Spleen (tissue), 11 donors: Measurements from ENCODE around the gene STON2. TPM values are rescaled to one million over a fixed set of nuclear protein-coding genes. Genes with fewer than 3 reads are reported as not detected.

Experiments used
- DNase-seq: peaks from one replicate; pipeline ENCODE4 v3.0.0-alpha.2; 2020
- H3K27ac ChIP-seq, 8 donors: fragments of 200-600 bp; sonication (generic) in 7 of 8; 1 replicate in 4 of 8; 2 replicates in 4 of 8; pipeline versions ENCODE4 v1.5.0 to v1.8.0; 2016 to 2021; ENCODE audit warnings: inconsistent platforms in 4 of 8, mild to moderate bottlenecking in 4 of 8, moderate library complexity in 1 of 8
- H3K27me3 ChIP-seq, 7 donors: fragments of 200-600 bp; sonication (generic) in 6 of 7; replicated peaks in 1 of 7; 1 replicate in 4 of 7; 2 replicates in 3 of 7; pipeline versions ENCODE4 v1.5.0 to v1.8.0; 2016 to 2021; ENCODE audit warnings: inconsistent platforms in 3 of 7, mild to moderate bottlenecking in 1 of 7
- H3K36me3 ChIP-seq, 6 donors: fragments of 200-600 bp; sonication (generic) in 5 of 6; 1 replicate in 4 of 6; 2 replicates in 2 of 6; pipeline versions ENCODE4 v1.5.0 to v1.8.0; 2016 to 2021; ENCODE audit warnings: inconsistent platforms in 2 of 6
- H3K4me1 ChIP-seq, 6 donors: fragments of 200-600 bp; sonication (generic) in 5 of 6; 1 replicate in 3 of 6; 2 replicates in 3 of 6; pipeline versions ENCODE4 v1.5.0 to v1.8.0; 2016 to 2021; ENCODE audit warnings: inconsistent platforms in 3 of 6
- H3K4me3 ChIP-seq, 8 donors: fragments of 200-600 bp; sonication (generic) in 7 of 8; 1 replicate in 4 of 8; 2 replicates in 4 of 8; pipeline versions ENCODE4 v1.5.0 to v1.8.0; 2016 to 2021; ENCODE audit warnings: inconsistent platforms in 4 of 8, mild to moderate bottlenecking in 4 of 8, moderate library complexity in 2 of 8
- H3K9me3 ChIP-seq, 8 donors: fragments of 200-600 bp; sonication (generic) in 7 of 8; 1 replicate in 4 of 8; 2 replicates in 4 of 8; pipeline versions ENCODE4 v1.5.0 to v1.8.0; 2016 to 2021; ENCODE audit warnings: inconsistent platforms in 4 of 8
- CTCF ChIP-seq, 11 experiments: fragments of 200-600 bp in 7 of 11; fragments of 450-650 bp in 4 of 11; sonication (generic) in 4 of 11; IDR thresholded peaks in 8 of 11; conservative IDR thresholded peaks in 3 of 11; 1 replicate in 7 of 11; 2 replicates in 4 of 11; pipeline versions ENCODE4 v1.4.0 to v1.8.0; 2016 to 2021; ENCODE audit warnings: antibody characterized with exemption in 11 of 11, inconsistent platforms in 4 of 11, mild to moderate bottlenecking in 1 of 11
- POLR2A ChIP-seq, 3 donors: fragments of 450-650 bp; IDR thresholded peaks; one replicate each; pipeline ENCODE4 v1.5.1; 2017; ENCODE audit warnings: antibody characterized with exemption in 3 of 3, mild to moderate bottlenecking in 1 of 3
- POLR2AphosphoS5 ChIP-seq, 3 donors: sonication (generic); formaldehyde crosslinking; IDR thresholded peaks; one replicate each; pipeline ENCODE4 v1.5.1; 2017; ENCODE audit warnings: antibody characterized with exemption in 3 of 3
- WGBS, 5 donors: extraction: QIAGEN DNeasy Blood & Tissue Kit in 3 of 5; methylation state at CpG; one replicate each; pipeline versions ENCODE4 v1.1.5 to v1.1.7; 2013 to 2018; 5-methylcytosine and 5-hydroxymethylcytosine counted together
- intact Hi-C: fragments of 100-400 bp; cut with DNase I; formaldehyde crosslinking; loops from one replicate; pipeline ENCODE4 v1.15.0; 2023; ENCODE audit warnings: low total_unique reads
- polyA plus RNA-seq, 3 donors: library from polyadenylated mRNA; stranded (reverse); fragments of 200-250 nt; gene quantifications; one replicate each; pipeline ENCODE4 v1.2.1, GENCODE V29; 2013
- total RNA-seq, 7 donors: library from RNA; depleted of rRNA in 3 of 7; stranded (reverse); fragments of >200 nt in 3 of 7; fragmentation: NEBNext Ultra II Directional in 4 of 7; extraction: Animal tissue kit (Norgen Biotek cat#: 25700) in 4 of 7; gene quantifications; one replicate each; pipeline versions ENCODE4 v1.1.0 to v1.2.1, GENCODE V29; 2016 to 2021
- donor health status: healthy with polysubstance abuse.
- donor health status: DM: no; HTN: no; CAD: no; lungs with moderate emphysema.
- donor health status: DM: no; HTN: no; CAD: no.
- donor health status: Bipolar disorder and iron deficiency.
- donor health status: healthy.
- donor health status: DM: no; HTN: no; CAD: no.
- donor health status: DM: yes; HTN: yes; CAD: no.

The STON2 gene
- total and polyA plus RNA-seq, 10 donors, result 3.5 to 236 (median 167) TPM

- TF ChIP-seq POLR2A (IDR thresholded peaks at IDR 0.05), result no peak
- 52 to 81% (median 61%) methylated on average over 7 of the region's 7 CpGs for WGBS, 5 donors
Measured at GRCh38 chr14:81416981-81417380, 16.9 kb upstream of the STON2 start.

DNA sequence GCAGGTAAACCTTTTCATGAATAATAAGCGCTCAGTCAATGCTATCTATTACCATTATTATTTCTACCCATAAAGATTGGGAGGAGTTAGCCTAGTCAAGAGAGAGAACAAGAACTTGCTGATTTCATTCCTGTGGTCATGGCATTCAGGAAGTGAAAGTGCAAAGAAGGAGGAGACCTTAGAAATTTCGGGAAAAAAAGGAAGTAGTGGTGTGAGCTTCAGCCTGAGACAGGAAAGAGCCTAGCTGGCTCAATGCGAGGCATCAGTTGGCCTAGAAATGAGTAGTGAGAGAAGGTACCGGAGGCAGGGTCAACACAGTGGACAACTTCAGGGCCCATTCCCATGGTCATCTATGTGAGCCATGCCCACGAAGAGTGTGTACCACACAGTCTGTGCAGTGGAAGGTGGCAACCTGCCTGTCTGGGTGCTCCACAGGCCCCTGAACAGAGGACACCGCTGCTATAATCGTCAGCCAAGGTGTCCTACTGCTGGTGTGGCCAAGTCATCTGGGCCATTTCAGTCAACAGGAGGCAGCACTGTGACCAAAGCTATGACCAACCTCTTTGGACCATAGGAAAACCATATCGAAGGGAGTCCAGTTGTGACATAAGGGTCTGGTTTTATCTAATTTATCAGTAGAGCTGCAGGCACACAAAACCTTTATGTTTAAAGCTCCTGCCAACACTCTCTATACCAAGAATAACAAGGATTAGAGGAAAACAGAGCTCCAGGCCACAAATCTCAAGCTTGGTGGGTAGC, 16.2 kb upstream of the STON2 start:
- 43 to 54% (median 47%) methylated on average over 7 to 8 of the region's 8 CpGs for WGBS, 5 donors
- intact Hi-C loops, result no loop called here

More at GRCh38 chr14:81416981-81417380, 16.9 kb upstream of the STON2 start:
- Histone ChIP-seq H3K27ac (peak overlapping the region; percentile 51 to 84 (median 63)), H3K27me3 (no peaks in the 10 kb centered on the region), H3K9me3 (peaks cover 0 to 9% (median 0%) of the 10 kb centered on the region in 8 donors), H3K4me1 (peaks cover 3 to 38% (median 20%) of the 10 kb centered on the region in 6 donors), H3K36me3 (no peaks in the 10 kb centered on the region), H3K4me3 (no peak overlapping the region)
- DNase-seq, result no peak
- intact Hi-C loops, result no loop called here

GRCh38 chr14:81415781-81416180, 15.7 kb upstream of the STON2 start:
- peak overlapping the region in 7 of 8 donors; percentile 51 to 84 (median 64) for H3K27ac ChIP-seq
- DNase-seq, result no peak
- H3K4me1 ChIP-seq, result peaks cover 3 to 31% (median 20%) of the 10 kb centered on the region in 6 donors
- intact Hi-C loops, result no loop called here
- WGBS, 5 donors, result 46 to 67% (median 52%) methylated on average over 4 of the region's 4 CpGs
- peaks cover 0 to 9% (median 0%) of the 10 kb centered on the region in 8 donors for H3K9me3 ChIP-seq
- no peaks in the 10 kb centered on the region for H3K27me3 ChIP-seq
- TF ChIP-seq CTCF (IDR thresholded peaks at IDR 0.05 in 8 of 11, conservative IDR thresholded peaks at IDR 0.05 in 3 of 11) (no peak), POLR2A (IDR thresholded peaks at IDR 0.05) (no peak), POLR2AphosphoS5 (IDR thresholded peaks at IDR 0.05) (no peak)
- peak overlapping the region in 1 of 8 donors; percentile 5 for H3K4me3 ChIP-seq
- H3K36me3 ChIP-seq, result no peaks in the 10 kb centered on the region

More for the DNA sequence above, 16.2 kb upstream of the STON2 start:
- Histone ChIP-seq H3K36me3 (no peaks in the 10 kb centered on the region), H3K9me3 (peaks cover 0 to 9% (median 0%) of the 10 kb centered on the region in 8 donors), H3K27ac (peak overlapping the region; percentile 51 to 84 (median 63)), H3K4me3 (peak overlapping the region in 1 of 8 donors; percentile 5), H3K27me3 (no peaks in the 10 kb centered on the region), H3K4me1 (peaks cover 3 to 32% (median 20%) of the 10 kb centered on the region in 6 donors)
- no peak for DNase-seq
- TF ChIP-seq POLR2A (IDR thresholded peaks at IDR 0.05) (no peak), POLR2AphosphoS5 (IDR thresholded peaks at IDR 0.05) (peak in 1 of 3 donors; percentile 56), CTCF (IDR thresholded peaks at IDR 0.05 in 8 of 11, conservative IDR thresholded peaks at IDR 0.05 in 3 of 11) (no peak)

GRCh38 chr14:81414123-81414522, 14.0 kb upstream of the STON2 start:
- H3K4me3 ChIP-seq, result no peak overlapping the region
- no peak for DNase-seq
- peaks cover 0 to 9% (median 0%) of the 10 kb centered on the region in 8 donors for H3K9me3 ChIP-seq
- intact Hi-C loops, result no loop called here
- H3K36me3 ChIP-seq, result no peaks in the 10 kb centered on the region
- H3K27ac ChIP-seq, result peak overlapping the region in 2 of 8 donors; percentile 4 to 77
- whole genome bisulfite sequencing, 5 donors, result 89 to 98% (median 94%) methylated on average over 4 of the region's 4 CpGs
- TF ChIP-seq POLR2AphosphoS5 (IDR thresholded peaks at IDR 0.05) (no peak), CTCF (IDR thresholded peaks at IDR 0.05 in 8 of 11, conservative IDR thresholded peaks at IDR 0.05 in 3 of 11) (no peak), POLR2A (IDR thresholded peaks at IDR 0.05) (no peak)
- H3K4me1 ChIP-seq, result peaks cover 3 to 31% (median 20%) of the 10 kb centered on the region in 6 donors
- H3K27me3 ChIP-seq, result no peaks in the 10 kb centered on the region
